Heart left ventricle (tissue), 13 donors: ENCODE data around the gene GABARAP.

Experiments used
- POLR2A ChIP-seq, 2 donors: fragments of 450-650 bp; IDR thresholded peaks; one replicate each; pipeline ENCODE4 v1.6.1; 2017; ENCODE audit warnings: antibody characterized with exemption in 2 of 2, mild to moderate bottlenecking in 2 of 2, moderate library complexity in 2 of 2
- TF ChIP-seq, protein P1 (sequence below), 12 donors: fragments of 200-600 bp; sonication (generic) in 4 of 12; IDR thresholded peaks; one replicate each; pipeline versions ENCODE4 v1.5.0 to v1.8.0; 2018 to 2022; ENCODE audit warnings: antibody characterized with exemption in 12 of 12, mild to moderate bottlenecking in 5 of 12
- donor health status: ischemic (EF 13 %, LVEDD 7.1; RV severe dilation, severe dysfunction).
- donor health status: DM: no; HTN: yes; CAD: no.
- donor health status: DM: no; HTN: no; CAD: no.
- donor health status: ischemic (EF 25% LVEDD 6.9; RV normal size, moderate dysfunction).
- donor health status: ischemic (EF 25% LVEDD 5.7; RV mildly dilated, moderate dysfunction).
- donor health status: ischemic (EF 35%, LVEDD 5.7; RV mildly dilated, moderate dysfunction).
- donor health status: nonischemic (EF 11% LVEDD 7.7; RV severe dilation, severe dysfunction).
- donor health status: DM: yes; HTN: yes; CAD: no.
- donor health status: PGD.
- donor health status: ischemic (EF 29% LVEDD 5.4; RV normal size, mild dysfunction).
- donor health status: nonischemic (EF 23%, LVEDD 6.1; RV moderate dilation, normal function).

GRCh38 chr17:7219229-7219811, 22.9 kb downstream of the GABARAP start:
- no peak for TF ChIP-seq POLR2A (IDR thresholded peaks at IDR 0.05)
- TF ChIP-seq, protein P1, sequence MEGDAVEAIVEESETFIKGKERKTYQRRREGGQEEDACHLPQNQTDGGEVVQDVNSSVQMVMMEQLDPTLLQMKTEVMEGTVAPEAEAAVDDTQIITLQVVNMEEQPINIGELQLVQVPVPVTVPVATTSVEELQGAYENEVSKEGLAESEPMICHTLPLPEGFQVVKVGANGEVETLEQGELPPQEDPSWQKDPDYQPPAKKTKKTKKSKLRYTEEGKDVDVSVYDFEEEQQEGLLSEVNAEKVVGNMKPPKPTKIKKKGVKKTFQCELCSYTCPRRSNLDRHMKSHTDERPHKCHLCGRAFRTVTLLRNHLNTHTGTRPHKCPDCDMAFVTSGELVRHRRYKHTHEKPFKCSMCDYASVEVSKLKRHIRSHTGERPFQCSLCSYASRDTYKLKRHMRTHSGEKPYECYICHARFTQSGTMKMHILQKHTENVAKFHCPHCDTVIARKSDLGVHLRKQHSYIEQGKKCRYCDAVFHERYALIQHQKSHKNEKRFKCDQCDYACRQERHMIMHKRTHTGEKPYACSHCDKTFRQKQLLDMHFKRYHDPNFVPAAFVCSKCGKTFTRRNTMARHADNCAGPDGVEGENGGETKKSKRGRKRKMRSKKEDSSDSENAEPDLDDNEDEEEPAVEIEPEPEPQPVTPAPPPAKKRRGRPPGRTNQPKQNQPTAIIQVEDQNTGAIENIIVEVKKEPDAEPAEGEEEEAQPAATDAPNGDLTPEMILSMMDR (IDR thresholded peaks at IDR 0.05) = no peak
